ENCODE measurements around the gene MAP2. TPM values are rescaled to one million over a fixed set of nuclear protein-coding genes. Genes with fewer than 3 reads are reported as not detected.

MAP2 gene
- total RNA-seq, 1 experiment from 2014 or later = 7.4 TPM

DNA sequence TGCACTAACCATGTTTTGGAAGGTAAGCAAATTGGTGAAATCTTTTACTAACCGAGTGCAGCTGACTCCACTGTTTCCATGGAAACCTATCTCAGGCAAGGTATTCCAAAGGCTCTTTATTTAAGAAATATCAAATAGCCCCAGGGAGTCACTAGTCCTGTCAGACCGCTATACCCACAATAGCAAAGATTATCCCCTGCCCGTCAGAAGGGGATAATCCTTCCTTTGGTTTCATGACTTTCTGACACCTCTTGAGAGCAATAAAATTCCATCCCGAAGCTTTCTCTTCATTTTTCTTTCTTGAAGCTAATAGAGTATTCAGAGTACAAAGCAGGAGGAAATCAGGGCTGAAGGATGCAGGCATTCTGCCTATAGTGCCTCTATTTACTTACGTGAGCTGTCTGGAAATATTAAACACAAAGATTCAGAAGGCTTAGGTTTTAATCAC lies 34.7 kb upstream of the MAP2 start:
- no peak overlapping the region for H3K4me2 ChIP-seq (ENCODE audit: low read length)
- ATAC-seq (no peak), DNase-seq (ENCODE audit: low read depth, low spot score) (no peak)
- no peak overlapping the region for H3K27ac ChIP-seq (ENCODE audit: low read depth, low read length)
- H2AFZ ChIP-seq (ENCODE audit: low read depth, low read length, poor library complexity, severe bottlenecking) = no peak overlapping the region
- no peaks in the 10 kb centered on the region for H4K20me1 ChIP-seq (ENCODE audit: insufficient read depth)
- no peak overlapping the region for H3K4me3 ChIP-seq (replicated peaks in 1 of 2; ENCODE audit: low read depth in 1 of 2, low read length in 2 of 2)
- no peak overlapping the region for H3K9ac ChIP-seq (ENCODE audit: low read length)
- BruUV-seq (replicated peaks) = no TSS peak
- RAD21 ChIA-PET (ENCODE audit: low non-redundant PET in 1 of 2, low total read pairs in 2 of 2, uncharacterized antibody in 2 of 2, unreplicated experiment in 2 of 2) = no interaction called here
- CTCF ChIA-PET = no interaction called here
- intact Hi-C loops (cut with micrococcal nuclease) = no loop called here
- TF ChIP-seq EZH2 (IDR thresholded peaks at IDR 0.05) (no peak), CEBPB (IDR thresholded peaks at IDR 0.05; ENCODE audit: low read depth) (no peak), SP1 (IDR thresholded peaks at IDR 0.05; ENCODE audit: low read depth) (no peak), POLR2A (IDR thresholded peaks at IDR 0.05; ENCODE audit: borderline replicate concordance, extremely low read depth, insufficient read depth, insufficient read length) (no peak), ZNF274 (IDR thresholded peaks at IDR 0.05; ENCODE audit: low read depth, low read length) (no peak), TCF7L2 (IDR thresholded peaks at IDR 0.05; ENCODE audit: borderline replicate concordance, extremely low read depth, insufficient read depth, insufficient read length) (no peak), REST (IDR thresholded peaks at IDR 0.05; ENCODE audit: low read depth) (no peak), CBX3 (IDR thresholded peaks at IDR 0.05; ENCODE audit: low read depth) (no peak), ELF1 (IDR thresholded peaks at IDR 0.05; ENCODE audit: borderline replicate concordance, low read depth) (no peak), RAD21 (IDR thresholded peaks at IDR 0.05; ENCODE audit: low read depth) (no peak), YY1 (IDR thresholded peaks at IDR 0.05; ENCODE audit: extremely low read depth, insufficient replicate concordance, low read depth, low read length) (no peak)
- no peaks in the 10 kb centered on the region for H3K27me3 ChIP-seq (ENCODE audit: insufficient read depth, low read length)
- peaks cover 0 to 9% of the 10 kb centered on the region in 2 experiments; a peak in 2 of 4 replicates for H3K4me1 ChIP-seq (ENCODE audit: control insufficient read depth in 1 of 2, insufficient read depth in 2 of 2, low read length in 2 of 2)
- no peaks in the 10 kb centered on the region for H3K36me3 ChIP-seq (ENCODE audit: control insufficient read depth in 1 of 2, insufficient read depth in 2 of 2, low read length in 2 of 2)
- no peaks in the 10 kb centered on the region for H3K9me3 ChIP-seq (ENCODE audit: control insufficient read depth in 1 of 2, insufficient read depth in 1 of 2, low read depth in 1 of 2, low read length in 2 of 2)
- POLR2A ChIA-PET = no interaction called here
- H3K79me2 ChIP-seq (ENCODE audit: insufficient read depth, low read length) = no peaks in the 10 kb centered on the region
- H3K9me2 ChIP-seq (ENCODE audit: insufficient read depth) = no peaks in the 10 kb centered on the region
